GM19328 (cell line): ENCODE data around the gene MED12L.

Source experiments
- ATAC-seq: cut with Tn5 transposase; IDR thresholded peaks from one replicate; pipeline ENCODE4 v1.9.1; 2021; ENCODE audit warnings: mild to moderate bottlenecking, moderate library complexity; ENCODE audit not compliant: unreplicated experiment

The MED12L gene

DNA sequence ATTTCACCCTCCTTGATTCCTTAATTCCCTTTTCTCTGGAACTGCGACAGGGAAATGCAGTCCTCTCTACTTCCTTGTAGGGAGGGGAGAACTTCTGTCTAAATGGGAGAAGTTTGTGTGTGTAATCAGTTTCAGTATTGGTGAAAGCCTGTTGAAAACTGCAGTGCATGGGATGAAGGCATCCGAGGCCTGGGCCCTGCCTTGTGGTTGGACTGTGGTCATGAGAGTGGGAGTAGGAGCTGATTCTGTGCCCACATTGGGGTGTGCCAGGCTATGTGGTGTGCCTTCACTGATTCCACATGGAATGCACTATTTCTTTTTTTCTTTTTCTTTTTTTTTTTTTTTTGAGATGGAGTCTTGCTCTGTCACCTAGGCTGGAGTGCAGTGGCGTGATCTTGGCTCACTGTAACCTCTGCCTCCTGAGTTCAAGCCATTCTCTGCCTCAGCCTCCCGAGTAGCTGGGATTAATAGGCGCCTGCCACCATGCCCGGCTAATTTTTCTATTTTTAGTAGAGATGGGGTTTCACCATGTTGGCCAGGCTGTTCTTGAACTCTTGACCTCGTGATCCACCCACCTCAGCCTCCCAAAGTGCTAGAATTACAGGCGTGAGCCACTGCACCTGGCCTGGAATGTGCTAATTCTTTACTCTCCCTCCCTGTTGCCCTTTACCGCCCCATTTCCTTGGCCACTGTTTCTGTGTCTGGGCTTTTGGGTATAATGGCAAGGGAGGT lies 84.7 kb downstream of the MED12L start:
- ATAC-seq, result peak; percentile 37

DNA sequence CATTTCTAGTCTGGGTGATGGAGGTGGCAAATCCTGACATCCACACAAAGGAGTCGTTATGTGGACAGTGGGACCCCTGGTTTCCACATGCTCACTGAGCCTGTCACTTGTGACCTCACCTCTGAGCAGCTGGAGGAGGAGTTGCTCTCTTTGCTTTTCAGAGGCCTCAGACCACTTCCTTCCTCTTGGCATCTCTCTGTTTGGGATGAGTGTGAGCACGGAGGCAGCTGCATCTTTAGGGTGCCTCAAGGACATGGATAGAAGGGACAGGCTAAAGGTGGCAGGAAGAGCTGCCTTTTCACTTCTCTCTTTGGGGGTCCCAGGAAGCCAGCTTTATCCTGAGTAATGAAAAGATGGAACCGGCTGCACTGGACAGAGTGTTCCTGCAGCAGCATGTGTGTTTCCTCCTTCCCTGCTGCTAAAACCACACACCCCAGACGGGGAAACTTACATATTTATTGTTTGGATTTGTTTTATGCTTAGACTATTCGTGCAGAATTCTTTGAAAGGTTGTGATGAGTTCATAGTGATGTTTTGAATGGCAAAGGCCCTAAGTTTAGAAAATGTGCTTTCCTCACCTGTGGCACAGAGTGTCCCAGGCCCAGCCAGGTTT lies 85.8 kb downstream of the MED12L start:
- ATAC-seq, result peak; percentile 45

DNA sequence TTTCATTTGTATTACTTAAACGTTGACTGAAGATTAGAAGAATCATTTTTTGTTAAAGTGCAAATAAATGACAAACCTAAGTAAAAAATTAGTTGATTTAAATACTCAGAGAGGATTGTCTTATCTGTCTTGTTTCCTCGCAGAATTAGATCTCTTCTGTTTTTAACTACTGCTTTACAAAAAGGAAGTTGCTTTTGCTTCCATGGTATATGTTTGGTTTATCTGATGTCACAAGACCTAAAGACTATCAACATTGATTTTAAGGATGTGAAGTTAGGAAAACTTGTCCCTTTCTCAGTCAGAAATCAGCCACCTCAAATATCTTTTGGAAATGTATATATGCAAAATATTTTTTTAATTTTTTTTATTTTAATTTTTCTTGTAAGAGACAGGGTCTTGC lies 88.9 kb downstream of the MED12L start:
- ATAC-seq, result no peak

DNA sequence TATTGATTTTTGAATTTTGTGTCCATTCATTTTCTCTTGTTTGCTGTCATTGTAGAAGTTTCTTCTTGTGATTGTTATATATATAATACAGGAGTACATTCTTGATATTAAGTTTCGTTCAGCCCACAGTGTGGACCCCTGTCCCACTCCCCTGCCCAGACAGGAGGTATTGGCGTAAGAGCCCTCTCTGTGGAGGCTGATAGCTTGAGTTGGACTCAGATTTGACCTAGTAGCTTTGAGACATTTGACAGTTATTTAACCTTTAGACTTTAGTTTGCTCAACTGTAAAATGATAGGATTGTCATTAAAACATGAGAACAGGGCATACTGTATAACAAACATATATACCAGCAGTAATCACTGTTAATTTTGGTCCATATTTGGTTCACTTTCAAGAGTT lies 90.5 kb downstream of the MED12L start:
- ATAC-seq, result no peak

DNA sequence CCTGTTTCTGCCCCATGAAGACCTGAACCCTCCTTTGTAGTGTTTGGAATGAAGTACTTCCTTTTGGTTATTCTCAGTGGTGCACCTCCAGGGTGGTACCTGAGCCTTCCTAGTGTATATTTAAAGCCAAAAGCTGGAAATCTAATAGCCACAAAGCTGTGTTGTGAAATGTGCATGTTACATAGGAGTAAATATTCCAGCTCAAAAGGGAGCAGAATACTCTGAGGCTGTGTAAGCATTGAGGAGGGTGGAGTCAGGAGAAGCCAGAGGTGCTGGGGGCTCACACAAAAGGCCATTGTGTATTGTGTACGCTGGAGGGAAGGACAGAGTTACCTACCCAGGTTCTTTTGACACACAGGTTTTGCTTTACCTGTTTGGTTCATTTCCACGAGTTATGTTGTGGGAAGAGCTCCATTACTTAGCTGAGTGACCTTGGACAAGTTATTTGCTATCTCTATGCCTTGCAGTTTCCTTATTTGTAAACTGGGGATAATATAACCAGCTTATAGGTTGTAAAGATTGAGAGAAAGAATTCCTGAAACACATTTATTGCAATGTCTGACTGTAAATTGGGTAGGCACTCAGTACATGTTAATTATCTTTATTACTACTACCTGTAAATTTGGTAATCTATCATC lies 92.9 kb downstream of the MED12L start:
- no peak for ATAC-seq

DNA sequence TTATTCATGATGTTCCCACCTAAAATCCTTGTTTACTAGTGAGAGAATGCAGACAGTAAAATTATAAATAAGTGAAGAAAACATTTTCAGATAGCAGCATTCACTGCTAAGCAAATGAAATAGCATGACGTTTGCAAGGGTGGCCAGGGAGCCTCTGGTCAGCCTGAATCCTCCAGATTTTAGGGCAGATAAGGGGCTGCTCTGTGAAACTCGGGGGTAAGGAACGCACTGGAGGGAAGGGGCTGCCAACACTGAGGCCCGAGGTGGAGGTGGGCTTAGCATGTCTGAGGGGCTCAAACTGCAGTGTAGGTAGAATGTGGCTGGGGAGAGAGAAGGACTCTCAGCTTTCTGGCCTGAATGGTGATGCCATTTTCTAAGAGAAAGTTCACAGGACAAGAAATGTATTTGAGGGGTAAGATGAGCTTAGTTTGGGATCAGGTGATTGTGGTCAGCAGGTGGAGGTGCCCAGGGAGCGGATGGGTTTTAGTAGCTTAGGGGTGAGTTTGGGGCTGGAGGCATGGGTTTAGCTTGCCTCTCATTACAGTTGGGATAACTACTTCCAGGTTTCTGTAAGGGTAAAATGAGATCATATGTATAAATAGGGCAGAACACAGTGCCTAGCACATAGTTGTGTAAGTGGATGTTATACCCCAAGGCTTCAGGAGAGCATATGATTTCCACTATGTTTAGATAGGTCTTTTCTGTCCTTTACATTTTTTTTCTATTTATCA lies 97.0 kb downstream of the MED12L start:
- no peak for ATAC-seq

DNA sequence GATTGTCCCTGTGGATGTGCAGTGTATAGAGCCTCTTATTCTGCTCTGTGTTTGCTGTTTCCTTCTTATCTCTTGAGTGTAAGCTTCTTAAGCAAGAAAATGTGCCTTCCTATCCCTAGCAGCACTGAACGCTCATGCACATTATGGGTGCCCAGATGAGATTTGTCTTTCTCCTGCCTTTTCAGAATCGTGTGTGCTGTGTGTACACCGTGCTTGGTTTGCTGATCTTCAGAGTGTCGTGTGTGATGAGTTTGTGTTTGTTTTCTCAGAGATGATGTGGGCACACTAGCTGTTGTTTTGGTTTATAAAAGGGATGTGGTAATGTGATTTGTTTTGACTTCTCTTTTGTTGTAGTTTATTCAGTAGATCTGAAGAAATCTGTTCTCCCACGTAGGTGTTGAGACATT lies 97.8 kb downstream of the MED12L start:
- ATAC-seq, result no peak

DNA sequence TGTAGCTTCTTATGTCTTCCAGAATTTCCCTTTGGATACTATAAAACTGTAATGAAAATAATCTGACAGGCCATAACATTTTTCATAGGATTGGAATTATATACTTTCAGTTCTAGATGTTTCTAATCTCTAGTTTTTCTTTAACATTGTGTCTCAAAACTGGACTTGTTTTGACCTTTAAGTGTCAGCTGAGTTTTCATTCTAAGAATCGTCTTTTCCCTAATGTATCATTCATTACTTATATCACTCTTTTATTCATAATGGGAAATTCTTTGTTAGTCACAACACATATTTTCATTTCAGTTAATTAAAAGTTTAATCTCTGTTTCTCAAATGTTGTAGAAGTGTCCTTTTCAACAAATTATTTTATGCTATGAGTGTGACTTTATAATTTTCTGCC lies 105.6 kb downstream of the MED12L start:
- ATAC-seq, result no peak

DNA sequence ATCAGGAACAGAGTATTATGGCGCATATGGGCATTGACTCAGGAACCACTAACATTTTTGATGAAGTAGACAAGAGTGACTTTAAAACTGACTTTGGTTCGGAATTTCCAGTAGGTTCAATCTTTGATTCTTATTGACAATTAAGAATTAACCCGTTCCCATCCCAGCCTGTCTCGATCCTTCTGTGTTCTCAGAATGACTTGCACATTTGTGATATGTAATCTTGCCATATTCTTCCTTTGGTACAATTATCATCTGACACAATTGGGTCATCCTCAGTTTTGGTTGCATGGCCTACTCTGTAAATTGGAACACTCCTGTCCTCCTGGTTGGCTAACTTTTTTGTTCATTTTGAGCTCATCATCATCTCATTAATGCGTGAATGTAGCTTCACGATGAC lies 107.1 kb downstream of the MED12L start:
- no peak for ATAC-seq

DNA sequence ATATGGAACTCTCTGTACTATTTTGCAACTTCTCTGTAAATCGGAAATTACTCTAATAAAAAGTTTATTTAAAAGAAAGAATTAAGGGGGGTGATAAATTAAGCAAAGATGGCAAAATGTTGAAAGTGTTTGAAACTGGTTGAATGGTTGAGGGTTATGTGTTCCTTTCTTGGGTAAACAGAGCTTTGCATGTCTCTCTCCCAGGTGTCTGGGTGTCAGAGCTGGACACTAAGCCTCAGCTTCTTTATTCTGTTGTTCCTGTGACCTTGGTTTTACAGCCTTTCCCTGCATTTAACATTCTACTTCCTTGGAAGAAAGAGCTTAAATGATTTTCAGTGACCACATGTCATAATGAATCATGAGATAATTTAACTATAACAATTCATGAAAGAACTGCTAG lies 110.4 kb downstream of the MED12L start:
- no peak for ATAC-seq

DNA sequence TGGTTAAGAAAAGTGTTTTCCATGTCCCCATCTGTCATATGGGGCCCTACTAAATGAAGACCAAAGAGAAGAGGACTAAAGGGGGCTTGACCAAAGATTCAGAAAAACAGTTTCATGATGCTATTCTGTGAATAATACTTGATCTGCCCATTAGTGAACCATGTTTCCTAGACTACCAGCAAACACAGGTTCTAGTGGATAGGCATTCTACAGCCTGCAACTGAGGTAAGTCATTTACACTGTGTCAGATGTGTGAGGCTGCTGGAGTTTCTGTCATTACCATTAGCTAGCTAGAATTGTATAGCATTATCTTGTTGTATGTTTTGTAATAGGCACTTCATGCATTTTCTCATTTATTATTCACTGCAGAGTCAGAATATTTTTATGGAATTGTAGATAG lies 111.0 kb downstream of the MED12L start:
- no peak for ATAC-seq

DNA sequence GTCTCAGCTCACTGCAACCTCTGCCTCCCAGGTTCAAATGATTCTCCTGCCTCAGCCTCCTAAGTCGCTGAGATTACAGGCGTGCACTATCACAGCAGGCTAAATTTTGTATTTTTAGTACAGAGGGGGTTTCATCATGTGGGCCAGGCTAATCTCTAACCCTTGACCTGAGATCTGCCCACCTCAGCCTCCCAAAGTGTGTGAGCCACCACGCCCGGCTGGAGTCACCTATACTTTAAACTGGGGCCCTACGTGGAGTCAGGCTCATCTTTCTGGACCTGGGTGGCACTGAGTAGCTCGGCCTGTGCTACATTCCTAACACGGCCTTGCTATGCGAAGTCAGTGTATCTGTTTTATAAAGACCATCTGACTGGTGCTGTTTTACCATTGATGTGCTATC lies 111.8 kb downstream of the MED12L start:
- no peak for ATAC-seq

DNA sequence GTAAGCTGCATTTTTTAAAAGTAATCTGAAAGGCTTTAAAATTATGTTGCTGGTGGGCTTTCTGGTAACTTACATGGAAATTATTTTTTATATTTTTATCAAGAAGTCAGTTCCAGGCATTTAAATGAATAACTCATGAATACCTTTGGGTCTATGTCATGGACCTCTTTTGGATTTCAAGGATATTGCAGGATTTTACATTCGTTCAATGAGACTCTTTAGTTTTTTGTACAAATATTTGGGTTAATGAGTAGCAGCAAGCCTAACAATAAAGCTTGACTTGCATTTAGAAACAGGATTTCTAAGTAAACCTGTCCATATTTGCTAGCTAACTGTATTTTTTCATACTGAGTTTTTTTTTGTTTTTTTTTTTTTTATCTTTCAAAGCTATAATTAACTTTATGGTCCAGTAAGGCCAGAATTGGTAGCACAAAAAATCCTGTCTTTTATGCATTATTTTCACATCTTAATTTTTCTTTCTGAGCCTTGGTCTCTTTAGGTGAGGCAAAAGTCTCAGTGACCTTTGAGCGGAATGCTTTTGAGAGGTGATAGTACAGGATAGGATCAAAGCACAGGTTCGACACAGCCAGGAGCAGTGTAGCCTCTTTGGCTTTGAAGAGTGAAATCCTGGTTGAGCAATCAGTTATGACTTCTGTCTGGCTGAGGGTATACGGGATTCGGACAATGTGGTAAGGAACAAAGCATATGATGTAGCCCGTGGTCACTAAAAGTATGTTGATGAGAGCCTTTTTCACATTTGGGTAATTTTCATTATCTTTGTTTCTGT lies 112.7 kb downstream of the MED12L start:
- no peak for ATAC-seq

DNA sequence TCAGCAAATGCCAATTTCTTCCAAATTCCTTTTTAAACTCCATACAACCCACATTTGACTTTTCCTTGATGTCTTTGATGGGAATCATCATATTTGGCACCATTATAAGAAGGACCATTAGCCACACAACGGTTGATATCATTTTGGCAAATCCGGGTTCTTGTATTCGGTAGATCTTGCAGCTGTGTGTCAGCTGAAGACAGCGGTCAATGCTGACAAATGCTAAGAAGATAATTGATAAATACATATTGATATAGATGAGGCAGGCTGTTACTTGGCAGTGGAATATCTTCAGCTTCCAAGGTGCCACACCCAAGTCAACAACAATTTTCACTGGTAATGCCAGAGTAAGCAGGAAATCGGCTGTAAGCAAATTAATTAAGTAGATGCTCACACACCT lies 113.4 kb downstream of the MED12L start:
- no peak for ATAC-seq

DNA sequence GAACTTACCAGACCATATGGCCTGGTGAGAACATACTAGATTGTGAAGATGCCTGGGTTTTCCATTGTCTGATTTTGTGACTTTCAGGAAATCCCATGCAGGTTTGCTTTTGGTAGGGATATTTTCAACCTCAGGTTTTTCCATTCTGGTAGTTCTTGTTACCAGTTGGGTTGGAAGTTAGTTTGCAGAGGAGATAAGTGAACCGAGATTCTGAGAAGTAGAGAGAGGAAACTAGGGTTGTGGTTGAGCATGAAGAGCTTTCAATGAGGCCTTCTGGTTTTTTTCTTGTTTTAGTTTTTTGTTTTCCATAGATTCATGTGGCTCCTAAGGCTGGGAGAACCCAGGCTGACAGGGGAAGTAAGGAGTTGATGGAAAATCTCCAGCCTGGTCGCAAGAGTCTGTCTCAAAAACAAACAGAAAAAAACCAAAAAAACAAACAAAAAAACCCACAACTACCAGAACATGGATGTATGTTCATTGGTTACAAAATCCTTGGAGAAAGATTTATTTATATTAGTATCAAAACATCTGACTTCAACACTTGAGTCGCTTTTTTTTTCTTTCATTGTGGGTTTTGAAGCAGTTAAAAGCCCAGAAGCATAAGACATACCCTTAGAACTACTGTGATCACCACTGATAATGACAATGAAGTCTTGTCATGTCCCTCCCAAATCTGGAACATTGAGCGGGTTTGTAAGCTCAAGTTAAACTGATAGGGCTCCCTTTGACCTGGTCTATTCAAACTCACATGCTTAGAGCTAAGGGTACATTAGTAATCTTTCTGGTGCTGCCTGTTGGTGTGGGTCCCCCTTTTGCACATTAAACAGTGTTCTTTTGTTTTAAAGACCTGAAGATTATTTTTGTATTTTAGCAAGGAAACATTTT lies 114.3 kb downstream of the MED12L start:
- ATAC-seq, result no peak

DNA sequence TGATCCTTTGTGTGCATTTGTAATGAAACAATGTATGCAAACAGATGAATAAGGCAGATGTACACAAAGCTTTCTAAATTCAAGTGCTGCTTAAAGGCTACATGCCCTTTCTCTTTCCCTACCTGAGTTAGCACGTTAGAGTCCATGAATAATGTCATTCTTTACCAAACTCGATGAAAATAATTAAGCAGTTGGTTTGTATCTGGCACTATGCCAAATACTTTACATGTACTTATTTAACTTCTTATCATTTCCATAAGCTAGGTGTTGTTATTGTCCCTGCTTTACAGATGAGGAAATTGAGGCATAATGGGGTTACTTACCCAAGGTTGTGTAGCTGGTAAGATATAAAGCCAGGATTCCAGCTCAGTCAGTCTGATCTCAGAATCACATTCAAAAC lies 115.1 kb downstream of the MED12L start:
- ATAC-seq, result no peak

DNA sequence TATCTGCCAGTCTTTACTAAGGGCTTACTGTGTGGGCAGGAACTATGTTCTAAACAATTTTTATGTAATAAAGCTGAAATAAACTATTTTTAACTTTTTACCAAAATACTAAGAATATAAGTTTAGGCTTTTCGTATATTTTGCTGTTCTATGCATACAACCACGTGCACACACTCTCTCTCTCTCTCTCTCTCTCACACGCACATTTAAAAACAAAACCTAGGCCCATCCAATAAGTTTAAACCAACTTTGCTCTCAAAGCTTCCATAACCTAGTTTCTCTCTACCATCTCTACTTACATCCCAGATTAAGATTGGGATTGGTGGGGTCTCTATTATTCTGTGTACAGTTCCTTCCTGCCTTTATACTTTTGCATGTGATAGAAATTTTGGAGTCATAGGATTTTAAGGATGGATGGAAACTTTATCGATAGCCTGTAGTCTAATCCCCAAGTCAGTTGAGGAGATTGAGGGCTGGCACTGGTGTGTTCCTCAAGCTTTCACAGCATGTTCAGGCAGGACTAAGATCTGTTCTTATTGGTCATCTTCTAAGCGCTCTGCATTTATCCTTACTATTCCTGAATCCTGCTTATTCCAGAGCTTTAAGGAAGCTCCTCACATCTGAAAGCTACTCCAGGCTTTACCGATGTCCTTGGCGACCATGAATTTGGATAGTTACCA lies 115.7 kb downstream of the MED12L start:
- no peak for ATAC-seq

DNA sequence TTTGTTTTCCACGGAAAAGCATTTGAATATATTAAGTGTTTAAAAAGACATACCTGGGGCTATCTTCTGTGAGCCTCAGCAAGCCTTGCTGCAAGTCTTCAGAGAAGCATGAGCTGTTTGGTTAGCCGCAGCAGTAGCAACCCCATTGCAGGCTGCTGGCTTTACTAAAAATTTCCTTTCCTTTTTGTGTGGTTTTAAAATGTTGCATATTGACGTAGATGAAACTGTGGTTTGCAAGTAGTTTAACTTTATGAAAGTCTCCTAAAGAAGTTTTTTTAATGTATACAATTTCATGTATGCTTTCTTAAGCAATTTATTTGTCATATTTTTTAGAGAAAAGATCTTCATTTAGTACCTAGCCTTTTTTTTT lies 117.6 kb downstream of the MED12L start, which contains the start of gene GPR171:
GPR171 (minus strand) TSS at position 166 of the 370 bp plus-strand sequence. CDS start 3,830 bp downstream, outside the sequence.
- peak; percentile 87 for ATAC-seq
